NCI-H1105 (cell line): ENCODE measurements around the gene CERCAM.

Experiments used
- DNase-seq: peaks from one replicate; lab custom pipeline; 2025; lab: John Stamatoyannopoulos, UW

The CERCAM gene

DNA sequence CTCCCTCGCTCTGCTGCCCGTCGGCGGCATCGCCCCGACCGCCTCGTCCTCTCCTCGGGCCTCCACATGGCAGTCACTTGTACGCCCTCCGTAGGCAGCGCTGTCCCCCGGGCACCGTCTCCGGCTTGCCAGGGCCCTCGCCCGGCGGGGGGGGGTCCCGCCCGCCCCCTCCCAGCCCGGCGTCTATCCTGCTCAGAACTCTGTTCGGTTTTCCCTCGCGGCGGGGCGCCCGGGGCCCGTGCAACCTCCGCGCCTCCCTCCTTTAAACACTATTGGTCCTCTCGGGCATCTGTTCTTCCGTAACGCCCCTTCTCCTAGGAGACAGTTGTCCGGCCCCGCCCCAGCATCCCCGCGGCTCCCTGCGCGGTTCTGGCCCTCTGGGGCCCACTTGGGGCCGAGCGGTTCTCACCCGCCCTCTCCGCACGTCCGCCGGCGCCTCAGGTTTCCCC lies 36.0 kb downstream of the CERCAM start:
- DNase-seq, result peak; percentile 33

DNA sequence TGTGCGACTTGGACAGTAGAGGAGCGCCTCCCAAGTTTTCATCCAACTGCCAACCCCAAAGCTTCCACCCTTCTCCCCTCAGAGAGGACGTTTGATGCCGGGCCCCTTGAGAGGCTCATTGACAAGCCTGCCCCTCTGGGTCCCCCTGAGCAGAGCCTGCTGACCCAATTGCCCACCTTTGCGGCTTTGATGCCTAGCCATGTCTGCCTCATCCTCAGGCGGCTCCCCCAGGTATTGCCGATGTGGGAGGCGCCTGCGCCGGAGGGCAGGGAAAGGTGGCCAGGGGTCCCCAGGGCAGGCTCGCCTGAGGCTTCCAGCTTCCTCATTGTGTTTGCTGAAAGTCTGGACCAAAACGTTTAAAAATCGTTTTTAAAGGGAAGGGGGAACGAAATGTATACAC lies 36.5 kb downstream of the CERCAM start:
- no peak for DNase-seq

DNA sequence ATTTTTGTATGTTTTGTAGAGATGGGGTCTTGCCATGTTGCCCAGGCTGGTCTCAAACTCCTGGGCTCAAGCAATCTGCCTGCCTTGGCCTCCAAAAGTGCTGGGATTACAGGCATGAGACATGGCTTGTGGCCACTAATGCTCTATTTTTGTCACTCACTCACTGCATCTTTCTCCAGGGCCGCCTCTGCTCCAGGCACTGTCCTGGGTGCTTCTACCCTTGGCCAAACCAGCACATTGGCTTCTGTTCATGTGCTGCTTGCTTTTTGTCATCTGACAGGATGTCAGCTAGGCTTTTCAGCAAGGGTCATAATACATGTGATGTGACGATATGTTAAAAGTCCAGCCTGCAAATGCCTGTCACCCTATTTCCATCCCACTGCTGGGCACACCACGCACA lies 38.4 kb downstream of the CERCAM start:
- DNase-seq, result no peak

DNA sequence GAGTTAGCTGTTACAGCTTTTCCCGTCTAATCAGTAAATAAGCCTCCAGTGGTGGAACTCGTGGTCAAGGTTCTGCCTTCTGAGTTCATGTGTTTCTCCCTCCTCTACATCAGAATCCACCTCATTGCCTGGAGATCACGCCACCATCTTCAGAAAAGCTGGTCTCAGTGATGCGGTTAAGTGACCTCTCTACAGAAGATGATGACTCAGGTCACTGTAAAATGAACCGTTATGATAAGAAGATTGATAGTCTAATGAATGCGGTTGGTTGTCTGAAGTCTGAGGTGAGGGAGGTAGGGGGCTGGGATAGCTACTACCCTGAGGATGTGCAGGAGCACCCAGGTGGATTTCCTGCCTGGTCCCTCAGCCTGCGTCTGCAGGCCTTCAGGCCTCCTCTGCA lies 48.4 kb downstream of the CERCAM start:
- no peak for DNase-seq

DNA sequence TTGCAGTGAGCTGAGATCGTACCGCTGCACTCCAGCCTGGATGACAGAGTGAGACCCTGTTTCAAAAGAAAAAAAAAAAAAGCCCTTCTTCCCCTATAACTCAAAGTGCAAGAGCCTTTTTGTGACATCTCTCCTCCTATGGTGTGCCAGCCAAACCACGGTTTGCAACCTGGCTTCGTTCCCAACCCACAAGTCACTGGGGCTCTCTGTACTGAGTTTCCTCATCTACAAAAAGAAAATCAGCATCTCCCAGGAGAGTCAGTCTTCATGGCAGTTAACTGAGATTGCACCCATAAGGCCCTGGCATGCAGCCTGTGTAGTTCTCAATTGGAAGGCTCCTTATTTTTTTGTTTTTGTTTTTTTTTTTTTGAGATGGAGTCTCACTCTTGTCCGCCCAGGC lies 49.9 kb downstream of the CERCAM start:
- no peak for DNase-seq

DNA sequence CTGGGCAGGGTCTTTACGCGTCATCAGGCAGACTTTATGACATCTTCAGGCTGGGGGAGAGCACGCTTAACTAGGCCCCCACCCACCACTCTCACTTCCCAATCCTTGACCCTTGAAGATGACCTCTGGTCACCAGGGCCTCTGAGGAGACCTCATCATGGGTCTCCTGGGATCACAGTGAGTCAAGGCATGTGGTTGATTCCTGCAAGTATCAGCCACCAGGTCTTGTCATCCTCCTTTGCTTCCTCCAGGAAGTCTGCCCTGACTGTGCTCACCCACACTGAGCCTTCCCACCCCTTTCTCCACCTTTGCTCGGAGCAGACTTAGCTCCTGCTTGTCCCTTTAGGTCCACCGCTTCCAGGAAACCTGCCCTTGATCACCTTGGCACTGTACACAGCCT lies 52.4 kb downstream of the CERCAM start:
- no peak for DNase-seq

DNA sequence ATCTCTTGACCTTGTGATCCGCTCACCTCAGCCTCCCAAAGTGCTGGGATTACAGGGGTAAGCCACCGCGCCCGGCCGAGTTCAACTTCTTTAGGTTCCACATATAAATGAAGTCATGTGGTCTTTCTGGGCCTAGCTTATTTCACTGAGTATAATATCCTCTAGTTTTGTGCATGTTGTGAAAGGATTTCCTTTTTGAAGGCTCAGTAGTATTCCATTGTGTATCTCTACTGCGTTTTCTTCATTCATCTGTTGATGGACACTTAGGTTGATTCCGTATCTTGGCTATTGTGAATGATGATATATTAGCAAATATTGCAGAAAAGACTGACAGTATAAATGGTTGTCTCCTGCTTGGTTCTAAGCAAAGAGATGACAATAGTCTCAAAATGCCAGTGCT lies 55.2 kb downstream of the CERCAM start:
- DNase-seq, result no peak

DNA sequence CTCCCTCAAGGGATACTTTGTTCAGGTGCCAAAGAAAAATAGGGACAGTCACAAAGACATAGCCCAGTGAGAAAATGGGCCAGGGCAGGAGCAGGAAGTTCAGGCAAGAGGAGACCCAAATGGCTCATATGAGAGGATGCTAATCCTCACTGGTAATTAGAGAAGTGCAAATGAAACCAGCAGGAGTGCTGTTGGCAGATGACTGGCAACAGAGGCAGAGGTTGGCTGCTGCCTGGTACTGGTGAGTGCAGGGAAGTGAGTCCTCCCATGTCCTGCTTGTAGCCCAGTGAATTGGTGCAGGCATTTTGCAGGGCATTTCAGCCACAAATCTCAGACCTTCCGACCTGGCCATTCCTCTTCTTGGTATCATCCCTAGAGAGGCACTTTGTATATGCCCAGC lies 58.6 kb downstream of the CERCAM start:
- DNase-seq, result no peak

DNA sequence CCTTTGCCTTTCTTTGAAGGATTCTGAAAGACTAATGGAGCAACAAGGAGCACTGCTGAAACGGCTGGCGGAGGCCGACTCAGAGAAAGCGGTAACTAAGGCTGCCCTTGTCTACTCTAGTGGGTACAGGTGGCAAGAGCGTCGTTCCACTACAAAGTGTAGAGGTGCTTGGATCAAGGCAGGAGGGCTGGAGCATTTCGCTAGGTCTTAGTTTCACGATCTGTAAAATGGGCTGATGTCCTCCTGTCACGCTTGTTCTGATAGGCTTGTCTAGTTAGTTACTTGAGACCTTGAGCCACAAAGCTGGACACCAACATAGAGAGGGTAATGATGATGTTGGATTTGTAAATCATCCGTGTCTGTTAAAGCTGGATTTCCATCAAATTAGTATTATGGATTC lies 60.9 kb downstream of the CERCAM start:
- DNase-seq, result no peak

DNA sequence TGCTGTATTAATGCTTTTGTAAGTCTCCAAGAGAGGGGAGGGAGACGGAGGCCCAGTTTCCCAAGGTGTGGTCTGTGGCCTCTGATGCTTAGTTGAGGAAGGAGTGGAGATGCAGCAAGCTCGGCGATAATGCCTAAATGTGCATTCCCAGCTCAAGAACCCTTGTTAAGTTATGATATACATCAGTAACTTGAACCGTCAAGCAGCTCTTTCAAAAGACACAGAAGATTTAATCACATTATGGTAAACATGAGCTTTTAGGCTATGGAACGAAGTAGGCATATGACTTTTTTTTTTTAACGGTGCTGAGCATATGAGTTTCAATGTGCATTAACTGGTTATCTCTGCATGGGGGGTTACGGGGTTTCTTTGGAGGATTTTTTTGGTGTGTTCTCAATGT lies 61.5 kb downstream of the CERCAM start:
- DNase-seq, result no peak

DNA sequence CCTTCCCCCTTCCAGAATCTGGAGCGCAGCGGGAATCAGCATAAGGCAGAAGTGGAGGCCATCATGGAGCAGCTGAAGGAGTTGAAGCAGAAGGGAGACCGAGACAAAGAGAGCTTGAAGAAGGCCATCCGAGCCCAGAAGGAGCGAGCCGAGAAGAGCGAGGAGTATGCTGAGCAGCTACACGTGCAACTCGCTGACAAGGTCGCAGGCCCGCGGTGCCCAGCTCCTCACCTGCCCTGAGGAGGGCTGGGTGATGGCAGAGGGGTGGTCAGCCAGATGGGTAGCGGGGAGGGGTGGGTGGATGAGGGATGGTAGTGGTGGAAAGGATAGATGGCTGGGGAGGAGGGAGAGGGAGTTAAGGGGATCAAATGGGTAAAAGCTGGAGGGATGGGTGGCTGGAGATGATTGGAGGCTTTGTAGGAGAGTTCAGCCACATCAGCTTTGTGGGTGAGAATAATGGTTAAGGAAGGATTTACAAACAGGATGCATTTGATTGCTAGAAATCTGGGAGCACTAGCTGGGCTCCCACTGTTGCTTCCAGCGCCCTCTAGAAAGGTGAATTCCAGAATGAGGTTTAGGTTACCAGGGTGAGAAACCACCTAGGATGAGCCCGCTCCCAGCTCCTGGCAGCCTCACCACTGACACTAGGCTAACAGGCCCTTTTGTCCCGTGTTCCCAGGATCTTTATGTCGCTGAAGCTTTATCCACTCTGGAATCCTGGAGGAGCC lies 64.2 kb downstream of the CERCAM start:
- no peak for DNase-seq

DNA sequence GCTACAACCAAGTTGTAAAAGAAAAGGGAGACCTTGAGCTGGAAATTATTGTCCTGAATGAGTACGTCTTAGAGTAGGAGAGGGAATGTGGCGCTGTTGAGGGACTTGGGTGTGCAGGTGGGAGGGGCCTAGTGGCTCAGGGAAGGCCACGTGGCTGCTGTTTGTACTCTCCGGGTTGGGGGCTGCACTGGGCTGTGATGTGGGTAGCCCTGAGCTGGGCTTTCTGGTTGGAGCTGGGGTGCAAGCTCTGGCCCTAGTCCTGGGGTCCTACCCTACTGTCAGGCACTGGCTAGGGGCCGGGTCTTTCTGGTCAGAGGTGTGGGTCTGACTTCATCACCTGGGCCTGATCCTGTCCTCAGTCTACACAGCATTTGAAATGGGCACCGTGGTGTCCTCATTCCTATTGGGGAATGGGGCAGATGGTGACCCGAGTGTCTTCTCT lies 64.8 kb downstream of the CERCAM start:
- DNase-seq, result no peak

DNA sequence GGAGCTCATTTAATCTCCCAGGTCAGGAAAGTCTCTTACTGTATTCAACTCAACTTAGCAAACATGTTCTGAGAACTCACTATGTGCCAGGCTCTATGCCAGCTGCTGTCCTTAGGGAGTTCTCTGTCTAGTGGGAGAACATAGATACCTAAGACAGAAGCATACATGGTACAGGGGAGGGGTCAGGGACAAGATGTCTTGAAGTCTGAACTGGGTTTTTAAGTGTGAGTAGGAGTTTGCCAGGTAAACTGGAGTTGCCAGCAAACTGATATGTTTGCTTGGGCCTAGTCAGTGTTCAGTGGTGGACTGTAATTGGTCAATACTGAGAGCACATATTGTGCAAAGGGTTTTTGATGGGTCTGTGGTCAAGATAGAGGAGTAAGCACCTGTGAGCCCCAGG lies 65.5 kb downstream of the CERCAM start:
- no peak for DNase-seq
